Measurements from ENCODE around the gene MYO1E.

Gene MYO1E

DNA sequence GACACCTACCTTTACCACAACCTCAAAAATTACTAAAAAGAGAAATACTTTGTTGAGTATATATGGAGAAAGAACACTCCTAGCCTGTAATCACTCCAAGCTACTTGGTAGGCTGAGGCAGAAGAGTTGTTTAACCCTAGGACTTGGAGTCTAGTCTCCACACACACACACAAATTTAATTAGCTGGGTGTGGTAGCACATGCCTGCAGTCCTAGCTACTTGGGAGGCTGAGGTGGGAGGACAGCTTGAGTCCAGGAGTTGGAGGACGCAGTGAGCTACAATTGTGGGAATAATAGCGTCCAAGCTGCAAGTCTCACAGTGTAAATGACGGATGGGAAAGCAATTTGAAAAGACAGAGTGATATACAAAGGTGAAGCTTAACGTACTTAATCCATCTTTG is 115.5 kb downstream of the MYO1E start:
- TF ChIP-seq, protein P1, sequence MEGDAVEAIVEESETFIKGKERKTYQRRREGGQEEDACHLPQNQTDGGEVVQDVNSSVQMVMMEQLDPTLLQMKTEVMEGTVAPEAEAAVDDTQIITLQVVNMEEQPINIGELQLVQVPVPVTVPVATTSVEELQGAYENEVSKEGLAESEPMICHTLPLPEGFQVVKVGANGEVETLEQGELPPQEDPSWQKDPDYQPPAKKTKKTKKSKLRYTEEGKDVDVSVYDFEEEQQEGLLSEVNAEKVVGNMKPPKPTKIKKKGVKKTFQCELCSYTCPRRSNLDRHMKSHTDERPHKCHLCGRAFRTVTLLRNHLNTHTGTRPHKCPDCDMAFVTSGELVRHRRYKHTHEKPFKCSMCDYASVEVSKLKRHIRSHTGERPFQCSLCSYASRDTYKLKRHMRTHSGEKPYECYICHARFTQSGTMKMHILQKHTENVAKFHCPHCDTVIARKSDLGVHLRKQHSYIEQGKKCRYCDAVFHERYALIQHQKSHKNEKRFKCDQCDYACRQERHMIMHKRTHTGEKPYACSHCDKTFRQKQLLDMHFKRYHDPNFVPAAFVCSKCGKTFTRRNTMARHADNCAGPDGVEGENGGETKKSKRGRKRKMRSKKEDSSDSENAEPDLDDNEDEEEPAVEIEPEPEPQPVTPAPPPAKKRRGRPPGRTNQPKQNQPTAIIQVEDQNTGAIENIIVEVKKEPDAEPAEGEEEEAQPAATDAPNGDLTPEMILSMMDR (IDR thresholded peaks at IDR 0.05; ENCODE audit: insufficient read depth, low read depth, low read length, missing control alignments) = no peak

DNA sequence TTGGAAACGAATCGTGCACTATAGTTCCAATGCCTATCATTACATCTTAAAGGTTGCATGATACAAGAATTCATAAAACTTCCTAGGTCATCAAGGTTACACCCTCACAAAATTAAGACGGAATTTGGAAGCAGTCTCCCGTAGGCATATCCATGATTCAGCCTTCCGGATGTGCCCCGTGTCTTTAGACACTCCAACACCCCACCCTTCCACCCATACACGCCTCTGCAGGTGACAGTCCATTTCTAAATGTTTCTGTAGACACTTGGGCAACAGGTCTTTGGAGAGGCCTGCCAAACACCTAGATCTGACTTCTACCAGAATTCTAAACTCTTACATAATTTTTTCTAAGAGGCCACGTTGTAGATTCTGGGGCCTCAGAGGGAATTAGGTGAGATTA is 116.2 kb downstream of the MYO1E start:
- no peak overlapping the region for H3K4me3 ChIP-seq (ENCODE audit: low read length)
- no peak for DNase-seq (ENCODE audit: low read depth)
- TF ChIP-seq, protein P1 (IDR thresholded peaks at IDR 0.05; ENCODE audit: insufficient read depth, low read depth, low read length, missing control alignments) = no peak

More for the DNA sequence above, 115.5 kb downstream of the MYO1E start:
- DNase-seq (ENCODE audit: low read depth) = no peak
- H3K4me3 ChIP-seq (ENCODE audit: low read length) = no peak overlapping the region

DNA sequence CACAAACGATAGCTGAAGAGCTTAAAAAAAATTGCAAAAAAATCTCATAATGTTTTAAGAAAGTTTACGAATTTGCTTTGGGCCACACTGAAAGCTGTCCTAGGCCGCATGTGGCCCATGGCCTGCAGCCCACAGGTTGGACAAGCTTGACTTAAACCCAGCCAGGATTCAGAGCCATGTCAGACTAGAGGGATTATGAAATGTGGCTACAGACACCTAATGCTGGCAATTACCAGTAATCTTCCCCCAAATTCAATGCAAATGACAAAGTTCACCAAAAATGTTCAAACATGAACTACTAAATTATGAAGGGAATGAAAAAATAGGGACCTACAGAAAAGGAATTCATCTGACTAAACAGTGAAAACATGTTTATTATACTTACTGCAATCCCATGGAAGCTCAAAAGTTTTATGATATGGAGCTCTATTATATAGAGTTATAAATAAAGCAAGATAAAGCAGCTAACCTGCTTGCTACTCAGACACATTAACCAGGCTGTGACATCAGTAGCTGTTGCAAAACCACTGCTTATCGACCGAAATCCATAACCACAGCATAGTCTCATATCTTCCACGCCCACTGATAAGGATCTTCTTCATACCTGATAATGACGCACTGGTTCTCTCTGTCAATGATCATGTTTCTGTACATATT is 116.9 kb downstream of the MYO1E start:
- TF ChIP-seq, protein P1 (IDR thresholded peaks at IDR 0.05; ENCODE audit: insufficient read depth, low read depth, low read length, missing control alignments) = no peak
- no peak for DNase-seq (ENCODE audit: low read depth)
- no peak overlapping the region for H3K4me3 ChIP-seq (ENCODE audit: low read length)

DNA sequence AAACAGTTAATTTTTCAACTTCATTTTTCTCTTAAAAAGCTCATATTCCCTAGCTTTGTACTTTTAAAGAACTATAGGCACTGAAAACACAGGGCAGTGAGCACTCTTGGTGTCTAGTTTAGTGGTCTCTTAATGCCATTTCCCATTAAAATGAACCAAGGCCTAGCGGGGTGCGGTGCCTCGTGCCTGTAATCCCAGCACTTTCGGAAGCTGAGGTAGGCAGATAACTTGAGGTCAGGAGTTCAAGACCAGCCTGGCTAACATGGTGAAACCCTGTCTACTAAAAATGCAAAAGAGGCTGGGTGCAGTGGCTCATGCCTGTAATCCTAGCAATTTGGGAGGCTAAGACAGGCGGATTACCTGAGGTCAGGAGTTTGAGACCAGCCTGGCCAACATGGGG is 120.5 kb downstream of the MYO1E start:
- H3K4me3 ChIP-seq (ENCODE audit: low read length) = no peak overlapping the region
- TF ChIP-seq, protein P1 (IDR thresholded peaks at IDR 0.05; ENCODE audit: insufficient read depth, low read depth, low read length, missing control alignments) = no peak
- no peak for DNase-seq (ENCODE audit: low read depth)

DNA sequence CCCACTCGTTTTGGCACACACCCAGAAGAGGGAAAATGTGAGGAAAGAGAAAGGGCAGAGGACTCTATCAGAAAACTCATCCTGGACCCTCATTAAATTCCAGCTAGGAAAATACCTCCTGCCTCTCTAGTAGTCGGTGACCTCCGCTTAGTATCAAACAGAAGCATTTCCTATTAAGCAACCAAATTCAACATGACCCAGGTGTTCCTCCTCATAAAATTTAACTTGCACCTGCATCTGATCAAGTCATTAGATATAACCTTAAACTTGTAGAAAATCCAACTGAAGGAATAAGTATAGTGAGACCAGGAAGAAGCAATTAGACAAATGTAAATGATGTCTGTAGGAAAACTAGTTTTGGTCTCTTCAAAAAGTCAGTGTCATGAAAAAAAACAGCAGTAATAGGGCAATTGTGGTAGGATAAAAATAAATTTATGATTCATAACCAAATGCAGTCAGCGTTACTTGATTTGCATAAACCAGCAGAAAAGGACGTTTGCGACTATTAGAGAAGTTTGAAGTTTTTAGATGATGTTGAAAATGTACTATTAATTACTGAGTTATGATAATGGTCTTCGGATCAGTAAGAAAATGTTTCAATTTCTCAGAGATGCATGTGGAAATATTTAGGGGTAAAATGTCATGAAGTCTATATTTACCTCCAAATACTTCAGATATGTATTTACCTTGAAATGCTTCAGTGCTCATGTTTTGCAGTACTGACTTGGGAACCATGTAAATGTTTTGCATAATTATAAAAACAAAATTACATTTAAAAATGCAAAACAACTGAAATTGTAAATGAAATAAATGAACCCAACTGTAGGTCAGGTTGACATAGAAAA is 121.4 kb downstream of the MYO1E start:
- H3K4me3 ChIP-seq (ENCODE audit: low read length) = no peak overlapping the region

DNA sequence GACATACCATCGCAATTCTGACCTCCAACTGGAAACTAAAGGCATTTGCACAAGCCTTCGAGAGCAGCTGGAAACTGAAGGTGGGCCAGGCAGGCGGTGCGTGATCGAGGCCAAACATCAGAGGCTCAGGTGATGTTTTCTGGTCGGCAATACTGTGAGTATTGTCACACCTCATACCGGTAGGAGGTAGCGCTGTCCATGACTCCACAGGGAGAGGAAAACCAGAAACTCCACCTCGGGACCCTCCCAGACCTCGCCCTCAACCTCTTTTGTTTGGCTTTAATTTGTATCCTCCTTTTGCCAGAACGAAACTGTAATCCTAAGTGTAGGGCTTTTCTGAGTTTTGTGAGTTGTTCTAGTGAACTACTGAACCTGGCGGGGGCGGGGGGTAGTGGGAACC is 122.4 kb downstream of the MYO1E start:
- no peak overlapping the region for H3K4me3 ChIP-seq (ENCODE audit: low read length)
- TF ChIP-seq, protein P1 (IDR thresholded peaks at IDR 0.05; ENCODE audit: insufficient read depth, low read depth, low read length, missing control alignments) = no peak
- no peak for DNase-seq (ENCODE audit: low read depth)

More for the DNA sequence above, 121.4 kb downstream of the MYO1E start:
- DNase-seq (ENCODE audit: low read depth) = no peak
- TF ChIP-seq, protein P1 (IDR thresholded peaks at IDR 0.05; ENCODE audit: insufficient read depth, low read depth, low read length, missing control alignments) = no peak

Data from epithelial cell of esophagus (primary cell).